ENCODE results near the gene POLH. TPM values are rescaled to one million over a fixed set of nuclear protein-coding genes. Genes with fewer than 3 reads are reported as not detected.

POLH gene
- total and polyA plus RNA-seq, 5 donors from 2014 or later = 10.4 to 14.7 (median 10.8) TPM

DNA sequence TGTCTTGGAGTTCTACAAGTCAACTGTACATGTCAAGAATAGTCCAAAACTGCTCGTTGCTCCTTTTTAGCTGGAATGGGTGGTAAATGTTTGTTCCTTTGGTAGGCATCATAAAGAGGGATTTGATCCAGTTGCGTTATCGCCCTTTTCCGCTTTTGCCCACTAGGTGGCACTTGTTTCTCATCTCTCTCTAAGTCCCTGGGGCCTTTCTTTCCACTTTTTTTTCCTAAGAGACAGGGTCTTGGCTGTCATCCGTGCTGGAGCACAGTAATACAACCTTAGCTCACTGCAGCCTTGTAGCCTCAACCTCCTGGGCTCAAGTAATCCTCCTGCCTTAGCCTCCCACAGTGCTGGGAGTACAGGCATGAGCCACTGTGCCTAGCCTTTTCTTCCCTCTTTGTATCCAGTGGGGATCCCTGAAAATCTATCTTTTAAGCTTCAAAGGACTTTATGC, 32.4 kb downstream of the POLH start:
- no peak overlapping the region for H3K4me3 ChIP-seq (ENCODE audit: low read depth, low read length)
- H3K27me3 ChIP-seq (ENCODE audit: control insufficient read depth, insufficient read depth, low read length) = no peaks in the 10 kb centered on the region
- peaks cover 58% of the 10 kb centered on the region for H3K36me3 ChIP-seq (ENCODE audit: control insufficient read depth, insufficient read depth, low read length)
- Mint-ChIP-seq H3K9me3 (no peaks in the 10 kb centered on the region), H3K4me1 (peaks cover 2 to 12% (median 8%) of the 10 kb centered on the region in 4 donors), H3K27ac (peak overlapping the region in 2 of 3 donors; percentile 33 to 70), H3K4me3 (no peak overlapping the region), H3K27me3 (no peaks in the 10 kb centered on the region), H3K36me3 (peaks cover 28% of the 10 kb centered on the region)
- no peak overlapping the region for H3K27ac ChIP-seq (ENCODE audit: insufficient read depth, low read length, poor library complexity, severe bottlenecking)
- DNase-seq (peak; percentile 36 to 74 (median 49)), ATAC-seq (ENCODE audit: low read depth in 2 of 2) (peak in 1 of 2 donors; percentile 22)
- no peaks in the 10 kb centered on the region for H3K4me1 ChIP-seq (ENCODE audit: control insufficient read depth, insufficient read depth, low read length, poor library complexity, severe bottlenecking)
- H3K9me3 ChIP-seq (ENCODE audit: control insufficient read depth in 2 of 2, low read length in 2 of 2) = no peaks in the 10 kb centered on the region

DNA sequence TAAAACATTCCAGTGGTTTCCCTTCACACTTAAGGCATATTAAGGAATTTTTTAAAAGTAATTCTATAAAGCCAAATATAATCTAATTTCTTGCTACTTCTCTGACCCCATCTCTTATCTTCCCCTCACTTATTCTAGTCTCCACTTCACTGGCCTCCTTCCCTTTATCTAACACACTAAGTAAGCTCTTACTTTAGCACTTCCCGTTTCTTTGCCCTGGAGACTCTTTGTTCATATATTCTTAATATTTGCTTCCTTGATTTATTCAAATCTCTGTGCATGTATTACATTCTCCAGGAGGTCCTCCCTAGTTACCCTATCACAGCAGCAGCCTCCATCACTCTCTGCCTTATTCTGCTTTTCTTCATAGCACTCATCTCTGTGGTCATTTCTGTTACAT, 32.8 kb downstream of the POLH start:
- Histone ChIP-seq H3K36me3 (ENCODE audit: control insufficient read depth, insufficient read depth, low read length) (peaks cover 58% of the 10 kb centered on the region), H3K27ac (ENCODE audit: insufficient read depth, low read length, poor library complexity, severe bottlenecking) (no peak overlapping the region), H3K4me1 (ENCODE audit: control insufficient read depth, insufficient read depth, low read length, poor library complexity, severe bottlenecking) (no peaks in the 10 kb centered on the region), H3K27me3 (ENCODE audit: control insufficient read depth, insufficient read depth, low read length) (no peaks in the 10 kb centered on the region), H3K4me3 (ENCODE audit: low read depth, low read length) (no peak overlapping the region), H3K9me3 (ENCODE audit: control insufficient read depth in 2 of 2, low read length in 2 of 2) (no peaks in the 10 kb centered on the region)
- ATAC-seq (ENCODE audit: low read depth in 2 of 2) = no peak
- DNase-seq = no peak
- no peak overlapping the region for H3K27ac Mint-ChIP-seq
- no peaks in the 10 kb centered on the region for H3K27me3 Mint-ChIP-seq
- peaks cover 2 to 12% (median 8%) of the 10 kb centered on the region in 4 donors for H3K4me1 Mint-ChIP-seq
- peaks cover 28% of the 10 kb centered on the region for H3K36me3 Mint-ChIP-seq
- H3K9me3 Mint-ChIP-seq = no peaks in the 10 kb centered on the region
- no peak overlapping the region for H3K4me3 Mint-ChIP-seq

DNA sequence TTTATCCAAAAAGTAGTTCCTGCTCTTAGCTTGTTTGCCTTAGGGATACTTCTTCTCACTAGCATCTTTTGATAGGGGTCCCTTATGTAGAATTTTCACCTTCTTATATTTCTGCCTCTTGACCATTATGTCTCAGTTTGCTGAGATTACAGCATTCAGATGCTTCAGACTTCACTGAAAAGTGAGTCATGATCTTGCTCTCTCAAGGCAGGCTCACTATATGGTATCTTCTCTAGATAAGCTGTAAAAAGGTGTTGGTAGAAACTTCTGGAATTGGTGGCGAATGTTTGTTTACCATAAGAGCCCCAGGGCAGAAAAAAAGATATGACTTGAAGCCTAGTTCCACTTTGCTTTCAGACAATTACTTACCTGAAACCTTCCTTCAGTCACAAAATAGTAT, 33.4 kb downstream of the POLH start:
- H3K27me3 Mint-ChIP-seq = no peaks in the 10 kb centered on the region

DNA sequence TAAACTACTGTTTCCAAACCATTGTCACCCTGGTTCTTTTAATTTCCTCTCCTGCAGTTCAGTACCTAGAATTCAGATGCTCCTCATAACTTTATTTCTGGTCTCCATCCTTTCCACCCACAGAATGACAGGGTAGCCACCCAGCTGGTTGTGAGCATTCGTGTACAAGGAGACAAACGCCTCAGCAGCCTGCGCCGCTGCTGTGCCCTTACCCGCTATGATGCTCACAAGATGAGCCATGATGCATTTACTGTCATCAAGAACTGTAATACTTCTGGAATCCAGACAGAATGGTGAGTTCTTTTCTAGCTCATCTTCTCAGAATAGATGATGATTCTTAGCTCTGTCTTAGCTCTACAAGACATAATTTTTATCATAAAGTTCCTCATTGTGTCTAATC, 34.4 kb downstream of the POLH start:
- no peaks in the 10 kb centered on the region for H3K9me3 Mint-ChIP-seq
- Histone ChIP-seq H3K27me3 (ENCODE audit: control insufficient read depth, insufficient read depth, low read length) (no peaks in the 10 kb centered on the region), H3K9me3 (ENCODE audit: control insufficient read depth in 2 of 2, low read length in 2 of 2) (no peaks in the 10 kb centered on the region), H3K4me1 (ENCODE audit: control insufficient read depth, insufficient read depth, low read length, poor library complexity, severe bottlenecking) (no peaks in the 10 kb centered on the region), H3K36me3 (ENCODE audit: control insufficient read depth, insufficient read depth, low read length) (peaks cover 54% of the 10 kb centered on the region), H3K27ac (ENCODE audit: insufficient read depth, low read length, poor library complexity, severe bottlenecking) (no peak overlapping the region), H3K4me3 (ENCODE audit: low read depth, low read length) (no peak overlapping the region)
- H3K4me1 Mint-ChIP-seq = peaks cover 2 to 12% (median 6%) of the 10 kb centered on the region in 4 donors
- H3K27me3 Mint-ChIP-seq = no peaks in the 10 kb centered on the region
- H3K27ac Mint-ChIP-seq = peak overlapping the region in 1 of 3 donors; percentile 32
- ATAC-seq (ENCODE audit: low read depth in 2 of 2) (no peak), DNase-seq (no peak)
- peaks cover 23% of the 10 kb centered on the region for H3K36me3 Mint-ChIP-seq
- H3K4me3 Mint-ChIP-seq = no peak overlapping the region

More for the DNA sequence above, 33.4 kb downstream of the POLH start:
- Histone ChIP-seq H3K4me3 (ENCODE audit: low read depth, low read length) (no peak overlapping the region), H3K36me3 (ENCODE audit: control insufficient read depth, insufficient read depth, low read length) (peaks cover 58% of the 10 kb centered on the region), H3K4me1 (ENCODE audit: control insufficient read depth, insufficient read depth, low read length, poor library complexity, severe bottlenecking) (no peaks in the 10 kb centered on the region), H3K27me3 (ENCODE audit: control insufficient read depth, insufficient read depth, low read length) (no peaks in the 10 kb centered on the region), H3K9me3 (ENCODE audit: control insufficient read depth in 2 of 2, low read length in 2 of 2) (no peaks in the 10 kb centered on the region), H3K27ac (ENCODE audit: insufficient read depth, low read length, poor library complexity, severe bottlenecking) (no peak overlapping the region)
- DNase-seq (no peak), ATAC-seq (ENCODE audit: low read depth in 2 of 2) (no peak)
- no peaks in the 10 kb centered on the region for H3K9me3 Mint-ChIP-seq
- H3K4me3 Mint-ChIP-seq = no peak overlapping the region
- peaks cover 28% of the 10 kb centered on the region for H3K36me3 Mint-ChIP-seq
- no peak overlapping the region for H3K27ac Mint-ChIP-seq
- peaks cover 2 to 12% (median 8%) of the 10 kb centered on the region in 4 donors for H3K4me1 Mint-ChIP-seq

DNA sequence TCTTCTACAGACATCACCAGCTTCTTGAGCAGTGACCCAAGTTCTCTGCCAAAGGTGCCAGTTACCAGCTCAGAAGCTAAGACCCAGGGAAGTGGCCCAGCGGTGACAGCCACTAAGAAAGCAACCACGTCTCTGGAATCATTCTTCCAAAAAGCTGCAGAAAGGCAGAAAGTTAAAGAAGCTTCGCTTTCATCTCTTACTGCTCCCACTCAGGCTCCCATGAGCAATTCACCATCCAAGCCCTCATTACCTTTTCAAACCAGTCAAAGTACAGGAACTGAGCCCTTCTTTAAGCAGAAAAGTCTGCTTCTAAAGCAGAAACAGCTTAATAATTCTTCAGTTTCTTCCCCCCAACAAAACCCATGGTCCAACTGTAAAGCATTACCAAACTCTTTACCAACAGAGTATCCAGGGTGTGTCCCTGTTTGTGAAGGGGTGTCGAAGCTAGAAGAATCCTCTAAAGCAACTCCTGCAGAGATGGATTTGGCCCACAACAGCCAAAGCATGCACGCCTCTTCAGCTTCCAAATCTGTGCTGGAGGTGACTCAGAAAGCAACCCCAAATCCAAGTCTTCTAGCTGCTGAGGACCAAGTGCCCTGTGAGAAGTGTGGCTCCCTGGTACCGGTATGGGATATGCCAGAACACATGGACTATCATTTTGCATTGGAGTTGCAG, 37.9 kb downstream of the POLH start:
- no peak for DNase-seq
- H3K4me1 ChIP-seq (ENCODE audit: control insufficient read depth, insufficient read depth, low read length, poor library complexity, severe bottlenecking) = no peaks in the 10 kb centered on the region
- H3K36me3 ChIP-seq (ENCODE audit: control insufficient read depth, insufficient read depth, low read length) = peaks cover 40% of the 10 kb centered on the region
- H3K36me3 Mint-ChIP-seq = peaks cover 22% of the 10 kb centered on the region
- H3K27me3 ChIP-seq (ENCODE audit: control insufficient read depth, insufficient read depth, low read length) = no peaks in the 10 kb centered on the region
- no peaks in the 10 kb centered on the region for H3K27me3 Mint-ChIP-seq
- H3K9me3 Mint-ChIP-seq = no peaks in the 10 kb centered on the region
- peaks cover 0 to 4% (median 1%) of the 10 kb centered on the region in 4 donors for H3K4me1 Mint-ChIP-seq
- no peak overlapping the region for H3K4me3 Mint-ChIP-seq
- no peak for ATAC-seq (ENCODE audit: low read depth in 2 of 2)
- H3K27ac Mint-ChIP-seq = peak overlapping the region in 1 of 3 donors; percentile 47
- no peak overlapping the region for H3K4me3 ChIP-seq (ENCODE audit: low read depth, low read length)
- no peaks in the 10 kb centered on the region for H3K9me3 ChIP-seq (ENCODE audit: control insufficient read depth in 2 of 2, low read length in 2 of 2)
- no peak overlapping the region for H3K27ac ChIP-seq (ENCODE audit: insufficient read depth, low read length, poor library complexity, severe bottlenecking)

DNA sequence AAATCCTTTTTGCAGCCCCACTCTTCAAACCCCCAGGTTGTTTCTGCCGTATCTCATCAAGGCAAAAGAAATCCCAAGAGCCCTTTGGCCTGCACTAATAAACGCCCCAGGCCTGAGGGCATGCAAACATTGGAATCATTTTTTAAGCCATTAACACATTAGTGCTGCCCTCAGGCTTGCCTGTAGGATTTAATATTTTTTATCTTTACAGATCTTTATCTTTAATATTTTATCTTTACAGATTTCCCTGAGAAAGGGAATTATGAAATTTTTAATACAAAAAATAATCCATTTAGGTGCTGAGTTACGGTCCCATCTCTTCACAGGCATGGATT, 38.4 kb downstream of the POLH start:
- H3K9me3 ChIP-seq (ENCODE audit: control insufficient read depth in 2 of 2, low read length in 2 of 2) = no peaks in the 10 kb centered on the region
- Mint-ChIP-seq H3K27ac (peak overlapping the region in 1 of 3 donors; percentile 47), H3K9me3 (no peaks in the 10 kb centered on the region)

DNA sequence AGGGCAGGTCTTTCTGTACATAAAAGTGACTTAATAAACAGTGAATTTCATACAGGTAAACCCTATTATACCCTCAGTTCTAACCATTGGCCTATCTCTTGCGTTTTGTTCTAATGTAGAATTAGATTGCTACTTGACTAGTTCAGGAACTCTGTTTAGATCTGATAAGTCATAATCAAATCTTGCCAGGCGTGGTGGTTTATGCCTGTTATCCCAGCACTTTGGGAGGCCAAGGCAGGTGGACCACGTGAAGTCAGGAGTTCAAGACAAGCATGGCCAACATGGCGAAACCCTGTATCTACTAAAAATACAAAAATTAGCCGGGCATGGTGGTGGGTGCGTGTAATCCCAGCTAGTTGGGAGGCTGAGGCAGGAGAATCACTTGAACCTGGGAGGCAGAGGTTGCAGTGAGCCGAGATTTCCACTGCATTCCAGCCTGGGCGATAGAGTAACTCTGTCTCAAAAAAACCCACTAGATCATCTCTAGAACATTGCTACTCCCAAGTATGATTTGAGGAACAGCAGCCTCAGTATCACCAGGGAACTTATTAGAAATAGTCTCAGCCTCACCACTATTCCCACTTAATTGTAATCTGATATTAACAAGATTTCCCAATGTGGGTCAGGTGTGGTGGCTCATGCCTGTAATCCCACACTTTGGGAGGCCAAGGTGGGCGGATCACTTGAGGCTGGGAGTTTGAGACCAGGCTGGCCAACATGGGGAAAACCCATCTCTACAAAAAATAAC, 40.9 kb downstream of the POLH start:
- Histone ChIP-seq H3K9me3 (ENCODE audit: control insufficient read depth in 2 of 2, low read length in 2 of 2) (no peaks in the 10 kb centered on the region), H3K27ac (ENCODE audit: insufficient read depth, low read length, poor library complexity, severe bottlenecking) (no peak overlapping the region), H3K36me3 (ENCODE audit: control insufficient read depth, insufficient read depth, low read length) (peaks cover 39% of the 10 kb centered on the region), H3K4me1 (ENCODE audit: control insufficient read depth, insufficient read depth, low read length, poor library complexity, severe bottlenecking) (no peaks in the 10 kb centered on the region), H3K27me3 (ENCODE audit: control insufficient read depth, insufficient read depth, low read length) (no peaks in the 10 kb centered on the region), H3K4me3 (ENCODE audit: low read depth, low read length) (no peak overlapping the region)
- peaks cover 0 to 13% (median 6%) of the 10 kb centered on the region in 4 donors for H3K4me1 Mint-ChIP-seq
- no peak overlapping the region for H3K27ac Mint-ChIP-seq
- no peak for DNase-seq
- no peak overlapping the region for H3K4me3 Mint-ChIP-seq
- no peaks in the 10 kb centered on the region for H3K9me3 Mint-ChIP-seq
- H3K36me3 Mint-ChIP-seq = peaks cover 25% of the 10 kb centered on the region
- H3K27me3 Mint-ChIP-seq = no peaks in the 10 kb centered on the region
- no peak for ATAC-seq (ENCODE audit: low read depth in 2 of 2)

More for the DNA sequence above, 38.4 kb downstream of the POLH start:
- Histone ChIP-seq H3K4me1 (ENCODE audit: control insufficient read depth, insufficient read depth, low read length, poor library complexity, severe bottlenecking) (no peaks in the 10 kb centered on the region), H3K4me3 (ENCODE audit: low read depth, low read length) (no peak overlapping the region), H3K36me3 (ENCODE audit: control insufficient read depth, insufficient read depth, low read length) (peaks cover 40% of the 10 kb centered on the region), H3K27ac (ENCODE audit: insufficient read depth, low read length, poor library complexity, severe bottlenecking) (no peak overlapping the region), H3K27me3 (ENCODE audit: control insufficient read depth, insufficient read depth, low read length) (no peaks in the 10 kb centered on the region)
- Mint-ChIP-seq H3K27me3 (no peaks in the 10 kb centered on the region), H3K4me1 (peaks cover 0 to under 1% (median under 1%) of the 10 kb centered on the region in 4 donors), H3K36me3 (peaks cover 22% of the 10 kb centered on the region), H3K4me3 (no peak overlapping the region)
- no peak for ATAC-seq (ENCODE audit: low read depth in 2 of 2)
- no peak for DNase-seq

All from CD4-positive, CD25-positive, alpha-beta regulatory T cell (primary cell).